Spleen (tissue), 7 donors: Measurements from ENCODE around the gene HINFP.

ENCODE experiments used
- POLR2A ChIP-seq, 3 donors: fragments of 450-650 bp; IDR thresholded peaks; one replicate each; pipeline ENCODE4 v1.5.1; 2017; ENCODE audit warnings: antibody characterized with exemption in 3 of 3, mild to moderate bottlenecking in 1 of 3
- POLR2AphosphoS5 ChIP-seq, 3 donors: sonication (generic); formaldehyde crosslinking; IDR thresholded peaks; one replicate each; pipeline ENCODE4 v1.5.1; 2017; ENCODE audit warnings: antibody characterized with exemption in 3 of 3
- TF ChIP-seq, protein P1 (sequence below), 11 experiments: fragments of 200-600 bp in 7 of 11; fragments of 450-650 bp in 4 of 11; sonication (generic) in 4 of 11; IDR thresholded peaks in 8 of 11; conservative IDR thresholded peaks in 3 of 11; 1 replicate in 7 of 11; 2 replicates in 4 of 11; pipeline versions ENCODE4 v1.4.0 to v1.8.0; 2016 to 2021; ENCODE audit warnings: antibody characterized with exemption in 11 of 11, inconsistent platforms in 4 of 11, mild to moderate bottlenecking in 1 of 11
- donor health status: DM: no; HTN: no; CAD: no; lungs with moderate emphysema.
- donor health status: DM: no; HTN: no; CAD: no.
- donor health status: DM: no; HTN: no; CAD: no.

DNA sequence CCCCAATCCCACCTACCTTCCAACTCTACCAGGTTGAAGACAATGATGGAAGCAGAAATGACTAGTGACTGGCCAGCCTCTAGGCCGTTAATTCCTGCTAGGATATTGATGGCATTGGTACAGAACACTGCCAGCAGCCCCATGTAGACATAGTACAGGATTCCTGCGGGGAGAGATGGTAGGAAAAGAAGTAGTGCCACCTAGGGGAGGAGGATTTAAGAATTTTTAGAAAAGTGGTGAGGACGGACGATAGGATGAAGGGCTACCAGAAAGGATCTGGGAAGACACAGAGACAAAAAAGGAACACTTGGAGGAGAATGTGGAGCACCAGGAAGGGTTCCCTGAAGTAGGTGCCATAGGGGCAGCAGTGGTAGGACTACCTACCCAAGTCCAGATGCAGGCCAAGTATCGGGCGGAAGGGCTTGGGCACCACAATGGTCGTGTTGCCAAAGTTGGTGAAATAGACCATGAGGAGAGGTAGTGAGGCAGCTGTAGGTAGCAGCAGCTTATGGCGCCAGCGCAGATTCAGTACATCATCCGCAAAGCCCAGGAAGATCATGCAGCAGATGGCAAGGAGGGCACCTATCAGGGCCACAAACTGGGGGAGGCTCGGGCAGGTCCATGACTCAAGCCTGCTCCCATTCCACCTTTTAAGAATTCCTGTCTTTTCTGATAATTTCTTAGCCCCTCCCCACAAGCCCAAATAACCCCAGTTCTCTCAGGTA, 21.0 kb upstream of the HINFP start:
- TF ChIP-seq, protein P1, sequence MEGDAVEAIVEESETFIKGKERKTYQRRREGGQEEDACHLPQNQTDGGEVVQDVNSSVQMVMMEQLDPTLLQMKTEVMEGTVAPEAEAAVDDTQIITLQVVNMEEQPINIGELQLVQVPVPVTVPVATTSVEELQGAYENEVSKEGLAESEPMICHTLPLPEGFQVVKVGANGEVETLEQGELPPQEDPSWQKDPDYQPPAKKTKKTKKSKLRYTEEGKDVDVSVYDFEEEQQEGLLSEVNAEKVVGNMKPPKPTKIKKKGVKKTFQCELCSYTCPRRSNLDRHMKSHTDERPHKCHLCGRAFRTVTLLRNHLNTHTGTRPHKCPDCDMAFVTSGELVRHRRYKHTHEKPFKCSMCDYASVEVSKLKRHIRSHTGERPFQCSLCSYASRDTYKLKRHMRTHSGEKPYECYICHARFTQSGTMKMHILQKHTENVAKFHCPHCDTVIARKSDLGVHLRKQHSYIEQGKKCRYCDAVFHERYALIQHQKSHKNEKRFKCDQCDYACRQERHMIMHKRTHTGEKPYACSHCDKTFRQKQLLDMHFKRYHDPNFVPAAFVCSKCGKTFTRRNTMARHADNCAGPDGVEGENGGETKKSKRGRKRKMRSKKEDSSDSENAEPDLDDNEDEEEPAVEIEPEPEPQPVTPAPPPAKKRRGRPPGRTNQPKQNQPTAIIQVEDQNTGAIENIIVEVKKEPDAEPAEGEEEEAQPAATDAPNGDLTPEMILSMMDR (IDR thresholded peaks at IDR 0.05 in 8 of 11, conservative IDR thresholded peaks at IDR 0.05 in 3 of 11): peak in 2 of 11 experiments; percentile 11 to 21
- TF ChIP-seq POLR2AphosphoS5 (IDR thresholded peaks at IDR 0.05) (no peak), POLR2A (IDR thresholded peaks at IDR 0.05) (no peak)
